NCI-H2029 (cell line): ENCODE data around the gene HLA-F.

Experiments used
- DNase-seq: peaks from one replicate; lab custom pipeline; 2025; lab: John Stamatoyannopoulos, UW

Gene HLA-F

DNA sequence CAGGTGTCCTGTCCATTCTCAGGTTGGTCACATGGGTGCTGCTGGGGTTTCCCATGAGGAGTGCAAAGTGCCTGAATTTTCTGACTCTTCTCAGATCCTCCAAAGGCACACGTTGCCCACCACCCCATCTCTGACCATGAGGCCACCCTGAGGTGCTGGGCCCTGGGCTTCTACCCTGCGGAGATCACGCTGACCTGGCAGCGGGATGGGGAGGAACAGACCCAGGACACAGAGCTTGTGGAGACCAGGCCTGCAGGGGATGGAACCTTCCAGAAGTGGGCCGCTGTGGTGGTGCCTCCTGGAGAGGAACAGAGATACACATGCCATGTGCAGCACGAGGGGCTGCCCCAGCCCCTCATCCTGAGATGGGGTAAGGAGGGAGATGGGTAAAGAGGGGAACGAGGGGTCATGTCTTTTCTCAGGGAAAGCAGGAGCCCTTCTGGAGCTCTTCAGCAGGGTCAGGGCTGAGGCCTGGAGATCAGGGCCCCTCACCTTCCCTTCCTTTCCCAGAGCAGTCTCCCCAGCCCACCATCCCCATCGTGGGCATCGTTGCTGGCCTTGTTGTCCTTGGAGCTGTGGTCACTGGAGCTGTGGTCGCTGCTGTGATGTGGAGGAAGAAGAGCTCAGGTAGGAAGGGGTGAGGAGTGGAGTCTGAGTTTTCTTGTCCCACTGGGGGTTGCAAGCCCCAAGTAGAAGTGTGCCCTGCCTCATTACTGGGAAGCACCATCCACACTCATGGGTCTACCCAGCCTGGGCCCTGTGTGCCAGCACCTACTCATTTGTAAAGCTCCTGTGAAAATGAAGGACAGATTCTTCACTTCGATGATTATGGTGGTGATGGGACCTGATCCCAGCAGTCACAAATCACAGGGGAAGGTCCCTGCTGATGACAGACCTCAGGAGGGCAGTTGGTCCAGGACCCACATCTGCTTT, 2.0 kb downstream of the HLA-F start:
- DNase-seq, result no peak

- no peak for DNase-seq
Measured at GRCh38 chr6:29726001-29726400, 2.8 kb downstream of the HLA-F start.

GRCh38 chr6:29726571-29727194, 3.4 kb downstream of the HLA-F start:
- no peak for DNase-seq

DNA sequence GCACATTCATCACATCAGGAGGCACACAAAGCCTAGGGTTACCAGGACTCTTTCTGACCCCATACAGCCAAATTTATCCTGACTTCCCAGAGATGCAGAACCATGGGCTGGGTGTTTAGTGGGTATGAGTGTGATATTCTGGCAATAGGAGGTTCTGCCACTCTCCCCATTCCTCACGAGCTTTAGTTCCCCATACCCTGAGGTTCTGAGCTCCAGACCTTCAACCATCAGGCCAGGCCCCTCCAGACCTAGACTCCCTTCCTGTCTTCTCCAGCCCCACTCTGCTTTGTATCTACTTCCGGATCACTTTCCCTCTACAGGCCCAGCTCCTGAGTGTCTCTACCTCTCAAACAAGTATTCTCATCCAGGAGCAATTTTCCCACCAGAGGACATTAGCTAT, 4.4 kb downstream of the HLA-F start:
- DNase-seq, result no peak

- DNase-seq, result no peak
Measured at GRCh38 chr6:29728173-29728874, 5.1 kb downstream of the HLA-F start.

DNA sequence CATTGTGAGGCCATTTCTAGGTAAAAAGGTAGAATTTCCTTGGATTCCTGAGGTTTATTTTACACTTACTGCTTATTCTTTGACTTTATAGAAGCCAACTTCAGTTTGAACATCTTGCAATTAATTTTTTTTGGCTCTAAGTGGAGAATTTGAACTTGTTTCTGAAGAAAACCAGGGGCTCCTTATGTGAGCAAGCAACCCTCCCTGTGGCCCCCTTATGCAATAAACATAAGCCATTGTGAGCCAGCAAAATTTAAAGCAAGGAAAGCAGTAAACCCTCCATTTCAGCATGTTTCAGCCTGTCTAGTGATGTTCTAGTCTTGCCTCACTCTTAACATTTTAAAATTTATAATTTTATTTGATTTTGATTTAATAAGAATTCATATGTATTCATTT, 5.6 kb downstream of the HLA-F start:
- no peak for DNase-seq

DNA sequence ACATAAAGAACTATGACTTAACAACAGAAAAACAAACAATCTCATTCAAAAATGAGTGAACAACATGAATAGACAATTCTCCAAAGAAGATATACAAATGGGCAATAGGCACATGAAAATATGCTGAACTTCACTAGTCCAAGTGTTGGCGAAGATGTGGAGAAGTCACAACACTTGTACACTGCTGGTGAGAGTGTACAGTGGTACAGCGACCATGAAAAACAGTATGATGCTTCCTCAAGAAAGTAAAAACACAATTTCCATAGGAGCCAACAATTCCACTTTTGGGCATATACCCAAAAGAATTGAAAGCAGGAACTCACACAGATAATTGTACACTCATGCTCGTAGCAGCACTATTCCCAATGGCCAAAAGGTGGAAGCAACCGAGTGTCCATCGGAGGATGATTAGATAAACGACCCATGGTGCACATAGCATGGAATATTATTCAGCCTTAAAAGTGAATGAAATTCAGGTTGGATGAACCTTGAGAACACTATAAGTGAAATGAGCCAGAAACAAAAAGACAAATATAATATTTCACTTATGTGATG, 6.6 kb downstream of the HLA-F start:
- DNase-seq, result no peak

DNA sequence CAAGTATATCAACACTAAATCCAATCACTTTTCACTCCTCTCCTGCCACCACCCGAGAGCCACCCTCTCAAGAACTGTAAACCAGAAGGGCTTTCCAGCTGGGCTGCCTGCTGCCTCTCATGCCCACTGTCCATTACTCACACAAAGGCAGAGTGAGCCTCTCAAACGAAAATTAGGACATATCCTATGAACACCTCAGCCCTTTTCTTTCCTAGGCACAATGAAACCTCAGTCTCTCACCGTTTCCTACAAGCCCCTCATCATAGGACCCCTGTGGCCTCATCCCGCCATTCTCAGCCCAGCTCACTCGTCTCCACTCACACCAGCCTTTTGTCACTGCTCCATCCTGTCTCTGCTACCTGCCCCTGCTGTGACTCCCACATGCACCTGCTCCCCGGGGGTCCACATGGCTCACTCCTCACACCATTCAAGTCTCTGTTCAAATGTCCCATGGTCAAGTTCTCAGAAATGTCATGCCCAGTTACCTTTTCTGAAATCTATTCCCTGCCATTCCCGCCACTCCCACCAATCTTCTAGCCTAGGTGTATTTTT, 7.4 kb downstream of the HLA-F start:
- DNase-seq, result no peak

GRCh38 chr6:29731281-29731680, 8.0 kb downstream of the HLA-F start:
- no peak for DNase-seq

DNA sequence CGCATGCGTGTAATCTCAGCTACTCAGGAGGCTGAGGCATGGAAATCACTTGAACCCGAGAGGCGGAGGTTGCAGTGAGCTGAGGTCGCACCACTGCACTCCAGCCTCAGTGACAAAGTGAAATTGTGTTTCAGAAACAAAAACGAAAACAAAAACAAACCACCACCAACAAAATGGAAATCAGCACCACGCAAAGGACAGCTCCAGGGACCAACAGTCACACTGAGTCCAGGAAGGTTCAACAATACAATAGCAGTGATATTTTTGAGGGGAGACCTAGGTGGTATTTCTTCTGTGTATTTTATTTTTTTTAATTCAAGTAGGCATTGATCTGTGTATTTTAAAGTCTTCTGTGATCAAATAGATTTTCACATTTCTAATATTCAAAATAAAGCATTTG, 9.8 kb downstream of the HLA-F start:
- DNase-seq, result no peak

- no peak for DNase-seq
Measured at GRCh38 chr6:29734046-29735018, 11.1 kb downstream of the HLA-F start.

GRCh38 chr6:29736563-29736962, 13.3 kb downstream of the HLA-F start:
- no peak for DNase-seq

DNA sequence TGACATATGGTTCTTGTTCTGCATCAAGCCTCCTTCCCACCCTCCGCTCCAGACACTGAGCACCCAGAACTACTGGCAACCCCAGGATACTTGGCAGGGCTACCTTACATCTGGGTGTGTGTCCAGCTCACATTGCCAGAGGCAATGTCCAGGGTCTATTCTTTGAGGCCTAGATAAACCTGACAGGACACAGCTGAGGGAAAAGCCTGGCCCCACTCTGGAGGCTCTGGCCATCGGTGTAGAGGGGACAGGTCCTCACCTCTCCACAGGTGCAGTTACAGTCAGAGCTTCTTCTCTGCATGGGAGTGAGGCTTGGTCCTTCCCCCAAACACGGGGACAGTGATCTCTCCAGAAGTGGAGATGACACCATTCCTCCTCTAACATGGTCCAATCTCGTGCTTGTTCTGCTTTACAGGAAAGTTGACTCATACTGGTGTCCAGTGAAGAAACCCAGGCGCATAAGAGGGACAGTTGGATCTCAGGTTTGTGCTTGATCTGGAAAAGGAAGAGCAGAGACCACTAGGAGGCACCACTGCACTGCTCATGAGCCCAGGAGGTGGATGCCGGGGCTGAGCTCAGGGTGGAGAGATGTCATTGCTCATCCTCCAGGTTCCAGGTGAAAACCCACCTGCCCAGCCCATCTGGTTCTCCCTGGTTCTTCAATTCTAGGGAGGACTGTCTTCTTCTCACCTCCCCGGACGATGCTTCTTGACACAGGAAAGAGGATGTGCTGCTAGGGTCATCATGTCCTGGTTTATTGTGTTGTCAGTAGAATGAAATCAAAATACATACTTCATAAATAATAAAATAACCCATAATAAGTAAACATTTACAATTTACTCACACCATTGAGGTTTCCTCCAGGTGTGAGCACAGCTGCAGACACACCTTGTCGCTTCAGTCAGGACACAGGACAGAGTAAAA, 14.7 kb downstream of the HLA-F start:
- DNase-seq, result peak; percentile 51

- DNase-seq, result no peak
Measured at GRCh38 chr6:29739136-29739881, 16.1 kb downstream of the HLA-F start.

GRCh38 chr6:29739882-29740261, 16.6 kb downstream of the HLA-F start:
- no peak for DNase-seq

- DNase-seq, result no peak
Measured at GRCh38 chr6:29741592-29741991, 18.4 kb downstream of the HLA-F start.

- no peak for DNase-seq
Measured at GRCh38 chr6:29742127-29742526, 18.9 kb downstream of the HLA-F start.

DNA sequence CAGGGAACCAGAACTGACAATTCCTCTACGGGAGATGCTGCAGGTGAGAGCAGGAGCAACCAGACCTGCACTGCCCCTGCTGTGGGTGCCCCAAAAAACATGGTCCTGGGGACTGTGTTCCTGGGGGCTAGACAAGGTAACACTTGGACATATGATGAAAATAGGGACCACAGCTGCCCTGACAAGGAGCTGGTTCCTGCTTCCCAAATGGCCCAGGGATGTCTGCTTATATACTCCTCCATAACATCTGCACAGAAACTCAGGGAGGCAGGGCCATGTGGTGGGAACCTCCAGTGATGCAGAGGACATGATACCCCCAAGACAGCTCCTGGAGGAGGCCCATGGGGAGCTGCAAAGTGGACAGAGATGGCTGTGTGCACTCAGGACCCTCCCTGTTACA, 19.8 kb downstream of the HLA-F start:
- no peak for DNase-seq

DNA sequence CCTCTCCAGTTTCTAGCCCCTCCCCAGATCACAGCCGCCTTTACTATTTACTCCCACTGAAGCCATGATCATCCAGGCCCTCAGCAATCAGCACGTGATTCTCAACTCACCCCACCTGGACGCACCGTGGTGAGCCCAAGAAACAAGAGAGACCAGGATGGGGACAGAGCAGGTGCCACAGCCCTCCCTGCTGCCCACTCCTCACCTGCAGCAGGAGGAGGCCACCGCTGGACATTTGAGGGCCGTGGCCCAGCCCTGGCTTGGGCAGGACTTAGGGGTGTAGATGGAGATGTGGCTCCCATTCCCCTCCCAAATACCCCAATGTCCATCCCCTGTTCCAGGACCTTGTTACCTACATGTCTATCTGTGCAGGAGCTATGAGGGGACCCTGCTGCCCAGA, 20.3 kb downstream of the HLA-F start:
- no peak for DNase-seq
